Measurements from ENCODE around the gene SLC17A8. TPM values are rescaled to one million over a fixed set of nuclear protein-coding genes. Genes with fewer than 3 reads are reported as not detected.
A peak's percentile ranks its signal among the peaks of the same experiment; 100 is the strongest.

Gene SLC17A8
- total and polyA plus RNA-seq, 2 donors from 2014 or later, result 0.09 to 0.16 TPM

DNA sequence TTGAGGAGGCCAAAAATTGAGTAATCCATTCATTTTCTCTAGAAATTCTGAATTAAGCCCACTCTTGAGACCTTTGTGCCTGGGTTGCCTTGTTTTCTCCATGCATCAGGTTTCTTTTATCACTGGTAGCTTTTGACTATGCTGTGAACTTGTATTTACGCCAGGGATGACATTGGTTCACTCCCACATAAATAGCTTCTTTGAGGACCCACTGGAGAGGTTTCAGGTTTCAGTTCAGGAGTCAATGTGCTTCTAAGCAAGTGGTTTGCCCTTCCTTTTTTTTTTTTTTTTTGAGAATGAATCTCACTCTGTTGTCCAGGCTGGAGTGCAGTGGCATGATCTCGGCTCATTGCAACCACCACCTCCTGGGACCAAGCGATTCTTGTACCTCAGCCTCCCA lies 10.2 kb upstream of the SLC17A8 start:
- Histone ChIP-seq H3K9ac (ENCODE audit: low read length in 3 of 3) (no peak overlapping the region), H3K9me3 (ENCODE audit: control insufficient read depth in 2 of 3, insufficient read depth in 1 of 3, low read length in 3 of 3) (no peaks in the 10 kb centered on the region), H3K27ac (ENCODE audit: low read depth in 2 of 2, low read length in 2 of 2) (no peak overlapping the region), H3K36me3 (ENCODE audit: control insufficient read depth in 2 of 3, insufficient read depth in 3 of 3, low read length in 3 of 3) (no peaks in the 10 kb centered on the region), H3K4me3 (ENCODE audit: low read length in 3 of 3) (no peak overlapping the region), H3K4me1 (ENCODE audit: control insufficient read depth in 2 of 3, insufficient read depth in 2 of 3, low read depth in 1 of 3, low read length in 3 of 3) (no peaks in the 10 kb centered on the region), H3K27me3 (ENCODE audit: control insufficient read depth, insufficient read depth, low read length) (no peaks in the 10 kb centered on the region)
- TF ChIP-seq, protein P1, sequence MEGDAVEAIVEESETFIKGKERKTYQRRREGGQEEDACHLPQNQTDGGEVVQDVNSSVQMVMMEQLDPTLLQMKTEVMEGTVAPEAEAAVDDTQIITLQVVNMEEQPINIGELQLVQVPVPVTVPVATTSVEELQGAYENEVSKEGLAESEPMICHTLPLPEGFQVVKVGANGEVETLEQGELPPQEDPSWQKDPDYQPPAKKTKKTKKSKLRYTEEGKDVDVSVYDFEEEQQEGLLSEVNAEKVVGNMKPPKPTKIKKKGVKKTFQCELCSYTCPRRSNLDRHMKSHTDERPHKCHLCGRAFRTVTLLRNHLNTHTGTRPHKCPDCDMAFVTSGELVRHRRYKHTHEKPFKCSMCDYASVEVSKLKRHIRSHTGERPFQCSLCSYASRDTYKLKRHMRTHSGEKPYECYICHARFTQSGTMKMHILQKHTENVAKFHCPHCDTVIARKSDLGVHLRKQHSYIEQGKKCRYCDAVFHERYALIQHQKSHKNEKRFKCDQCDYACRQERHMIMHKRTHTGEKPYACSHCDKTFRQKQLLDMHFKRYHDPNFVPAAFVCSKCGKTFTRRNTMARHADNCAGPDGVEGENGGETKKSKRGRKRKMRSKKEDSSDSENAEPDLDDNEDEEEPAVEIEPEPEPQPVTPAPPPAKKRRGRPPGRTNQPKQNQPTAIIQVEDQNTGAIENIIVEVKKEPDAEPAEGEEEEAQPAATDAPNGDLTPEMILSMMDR (IDR thresholded peaks at IDR 0.05; ENCODE audit: borderline replicate concordance, extremely low read depth, insufficient read depth), result no peak
- peak in 2 of 5 donors; percentile 40 to 45 for DNase-seq
- intact Hi-C loops (cut with DNase I), result no loop called here
- FAIRE-seq, result no peak

DNA sequence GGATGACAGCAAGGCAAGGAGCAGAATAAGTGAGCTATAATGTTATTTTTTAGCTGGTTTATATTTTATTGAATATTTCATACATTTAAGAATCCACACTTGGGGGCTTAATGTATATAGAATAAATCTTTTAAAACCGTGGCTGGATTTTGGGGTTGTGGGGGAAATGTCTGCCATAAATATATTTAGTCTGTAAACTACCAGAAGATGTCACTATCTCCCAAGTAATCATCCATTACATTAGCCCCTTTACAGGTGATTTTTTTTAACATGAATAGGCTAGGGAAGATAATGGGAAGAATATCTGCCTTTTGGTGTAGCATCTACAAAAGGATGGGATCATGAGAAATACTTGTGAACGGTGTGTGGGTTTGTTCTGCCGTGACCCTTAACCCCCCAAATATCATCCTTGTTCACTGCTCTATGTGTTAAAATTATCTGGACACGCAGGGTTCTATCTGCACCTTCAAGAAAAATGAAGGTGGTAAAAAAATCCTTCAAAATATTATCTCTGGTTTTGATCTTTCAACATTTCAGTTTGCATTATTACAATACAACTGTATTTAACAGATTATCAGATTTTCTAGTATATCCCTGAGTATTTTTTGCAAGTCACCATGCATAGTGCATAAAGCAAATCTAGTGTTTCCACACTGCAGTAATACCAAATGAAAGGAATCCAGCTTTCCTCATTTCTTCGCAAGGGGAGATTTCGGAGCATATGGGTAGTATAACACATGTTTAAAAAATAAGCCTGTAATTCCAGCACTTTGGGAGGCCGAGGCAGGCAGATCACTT lies 8.0 kb upstream of the SLC17A8 start:
- DNase-seq (peak in 2 of 5 donors; percentile 37 to 52), FAIRE-seq (no peak)
- Histone ChIP-seq H3K9ac (ENCODE audit: low read length in 3 of 3) (no peak overlapping the region), H3K27ac (ENCODE audit: low read depth in 2 of 2, low read length in 2 of 2) (no peak overlapping the region), H3K9me3 (ENCODE audit: control insufficient read depth in 2 of 3, insufficient read depth in 1 of 3, low read length in 3 of 3) (no peaks in the 10 kb centered on the region), H3K27me3 (ENCODE audit: control insufficient read depth, insufficient read depth, low read length) (no peaks in the 10 kb centered on the region), H3K4me1 (ENCODE audit: control insufficient read depth in 2 of 3, insufficient read depth in 2 of 3, low read depth in 1 of 3, low read length in 3 of 3) (no peaks in the 10 kb centered on the region), H3K4me3 (ENCODE audit: low read length in 3 of 3) (no peak overlapping the region), H3K36me3 (ENCODE audit: control insufficient read depth in 2 of 3, insufficient read depth in 3 of 3, low read length in 3 of 3) (no peaks in the 10 kb centered on the region)
- intact Hi-C loops (cut with DNase I), result no loop called here
- TF ChIP-seq, protein P1 (IDR thresholded peaks at IDR 0.05; ENCODE audit: borderline replicate concordance, extremely low read depth, insufficient read depth), result peak; percentile 15

DNA sequence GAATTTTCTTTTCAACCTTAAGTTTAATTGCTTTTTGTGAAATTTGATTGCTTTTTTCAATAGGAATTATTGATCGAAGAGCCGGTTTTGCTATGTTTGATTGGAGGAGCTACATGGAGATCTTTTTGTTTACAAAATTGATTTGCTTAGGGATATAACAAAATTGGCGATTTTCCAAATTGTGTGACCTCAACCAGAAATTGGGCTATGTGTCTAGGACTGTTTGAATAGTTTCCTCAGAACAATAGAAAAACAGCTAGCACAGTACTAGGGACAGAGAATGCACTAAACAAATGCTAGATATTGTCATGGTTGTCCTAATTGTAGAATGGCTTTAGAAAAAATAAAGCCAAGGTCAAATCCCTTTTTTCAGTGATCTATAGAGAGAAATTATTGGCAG lies 2.4 kb downstream of the SLC17A8 start:
- Histone ChIP-seq H3K4me3 (ENCODE audit: low read length in 3 of 3) (no peak overlapping the region), H3K36me3 (ENCODE audit: control insufficient read depth in 2 of 3, insufficient read depth in 3 of 3, low read length in 3 of 3) (no peaks in the 10 kb centered on the region), H3K27ac (ENCODE audit: low read depth in 2 of 2, low read length in 2 of 2) (no peak overlapping the region), H3K4me1 (ENCODE audit: control insufficient read depth in 2 of 3, insufficient read depth in 2 of 3, low read depth in 1 of 3, low read length in 3 of 3) (no peaks in the 10 kb centered on the region), H3K9ac (ENCODE audit: low read length in 3 of 3) (no peak overlapping the region), H3K27me3 (ENCODE audit: control insufficient read depth, insufficient read depth, low read length) (no peaks in the 10 kb centered on the region), H3K9me3 (ENCODE audit: control insufficient read depth in 2 of 3, insufficient read depth in 1 of 3, low read length in 3 of 3) (no peaks in the 10 kb centered on the region)
- FAIRE-seq, result no peak
- DNase-seq, result no peak
- TF ChIP-seq, protein P1 (IDR thresholded peaks at IDR 0.05; ENCODE audit: borderline replicate concordance, extremely low read depth, insufficient read depth), result no peak
- intact Hi-C loops (cut with DNase I), result no loop called here
